Measurements from ENCODE around the gene ALKBH8.
"Not testable (repeated sequence)": the region's sequence is repeated elsewhere in the genome, so short reads cannot be mapped to it uniquely, and the experiment has no call there.

ALKBH8 gene

GRCh38 chr11:107581147-107581546 is 15.6 kb upstream of the ALKBH8 start:
- DNase-seq, result no peak
- in situ Hi-C loops (cut with HindIII; ENCODE audit: low pct_ligation_motif_present, low pct_unique_long_range_greater_than_20kb, low sequenced_read_pairs), result no loop called here

- in situ Hi-C loops (cut with HindIII; ENCODE audit: low pct_ligation_motif_present, low pct_unique_long_range_greater_than_20kb, low sequenced_read_pairs); DNase-seq: not testable (repeated sequence)
Observed at GRCh38 chr11:107579169-107579568, 13.6 kb upstream of the ALKBH8 start.

GRCh38 chr11:107577346-107577711 is 11.8 kb upstream of the ALKBH8 start:
- DNase-seq, result no peak
- in situ Hi-C loops (cut with HindIII; ENCODE audit: low pct_ligation_motif_present, low pct_unique_long_range_greater_than_20kb, low sequenced_read_pairs), result no loop called here

- peak; percentile 41 for DNase-seq
- in situ Hi-C loops (cut with HindIII; ENCODE audit: low pct_ligation_motif_present, low pct_unique_long_range_greater_than_20kb, low sequenced_read_pairs), result not testable (repeated sequence)
Observed at GRCh38 chr11:107576497-107577345, 11.2 kb upstream of the ALKBH8 start.

- in situ Hi-C loops (cut with HindIII; ENCODE audit: low pct_ligation_motif_present, low pct_unique_long_range_greater_than_20kb, low sequenced_read_pairs), result no loop called here
Observed at GRCh38 chr11:107573438-107573837, 7.9 kb upstream of the ALKBH8 start.

GRCh38 chr11:107570015-107570414 is 4.5 kb upstream of the ALKBH8 start:
- in situ Hi-C loops (cut with HindIII; ENCODE audit: low pct_ligation_motif_present, low pct_unique_long_range_greater_than_20kb, low sequenced_read_pairs), result no loop called here
- no peak for DNase-seq

More at GRCh38 chr11:107573438-107573837, 7.9 kb upstream of the ALKBH8 start:
- DNase-seq, result no peak

GRCh38 chr11:107567739-107568335 is 2.3 kb upstream of the ALKBH8 start:
- in situ Hi-C loops (cut with HindIII; ENCODE audit: low pct_ligation_motif_present, low pct_unique_long_range_greater_than_20kb, low sequenced_read_pairs), result no loop called here
- DNase-seq, result no peak

- in situ Hi-C loops (cut with HindIII; ENCODE audit: low pct_ligation_motif_present, low pct_unique_long_range_greater_than_20kb, low sequenced_read_pairs), result no loop called here
Observed at GRCh38 chr11:107566569-107566968, 1.0 kb upstream of the ALKBH8 start.

GRCh38 chr11:107565955-107566501 is 493 bp upstream of the ALKBH8 start:
- DNase-seq; in situ Hi-C loops (cut with HindIII; ENCODE audit: low pct_ligation_motif_present, low pct_unique_long_range_greater_than_20kb, low sequenced_read_pairs): not testable (repeated sequence)

More at GRCh38 chr11:107566569-107566968, 1.0 kb upstream of the ALKBH8 start:
- DNase-seq, result no peak

- no peak for DNase-seq
- in situ Hi-C loops (cut with HindIII; ENCODE audit: low pct_ligation_motif_present, low pct_unique_long_range_greater_than_20kb, low sequenced_read_pairs), result no loop called here
Observed at GRCh38 chr11:107564877-107565218, 687 bp downstream of the ALKBH8 start.

- peak; percentile 59 for DNase-seq
- in situ Hi-C loops (cut with HindIII; ENCODE audit: low pct_ligation_motif_present, low pct_unique_long_range_greater_than_20kb, low sequenced_read_pairs), result no loop called here
Observed at GRCh38 chr11:107563702-107564101, 1.8 kb downstream of the ALKBH8 start.

- in situ Hi-C loops (cut with HindIII; ENCODE audit: low pct_ligation_motif_present, low pct_unique_long_range_greater_than_20kb, low sequenced_read_pairs), result no loop called here
Observed at GRCh38 chr11:107562647-107563208, 2.8 kb downstream of the ALKBH8 start.

GRCh38 chr11:107561688-107562087 is 3.8 kb downstream of the ALKBH8 start:
- in situ Hi-C loops (cut with HindIII; ENCODE audit: low pct_ligation_motif_present, low pct_unique_long_range_greater_than_20kb, low sequenced_read_pairs), result no loop called here
- no peak for DNase-seq

More at GRCh38 chr11:107562647-107563208, 2.8 kb downstream of the ALKBH8 start:
- DNase-seq, result peak; percentile 91

GRCh38 chr11:107550304-107550703 is 15.2 kb downstream of the ALKBH8 start:
- DNase-seq, result no peak
- in situ Hi-C loops (cut with HindIII; ENCODE audit: low pct_ligation_motif_present, low pct_unique_long_range_greater_than_20kb, low sequenced_read_pairs), result no loop called here

GRCh38 chr11:107549954-107550285 is 15.6 kb downstream of the ALKBH8 start:
- in situ Hi-C loops (cut with HindIII; ENCODE audit: low pct_ligation_motif_present, low pct_unique_long_range_greater_than_20kb, low sequenced_read_pairs), result no loop called here
- DNase-seq, result no peak

GRCh38 chr11:107549253-107549953 is 16.1 kb downstream of the ALKBH8 start:
- DNase-seq, result peak; percentile 49
- in situ Hi-C loops (cut with HindIII; ENCODE audit: low pct_ligation_motif_present, low pct_unique_long_range_greater_than_20kb, low sequenced_read_pairs), result no loop called here

- in situ Hi-C loops (cut with HindIII; ENCODE audit: low pct_ligation_motif_present, low pct_unique_long_range_greater_than_20kb, low sequenced_read_pairs), result no loop called here
- no peak for DNase-seq
Observed at GRCh38 chr11:107547961-107548360, 17.6 kb downstream of the ALKBH8 start.

- no peak for DNase-seq
- in situ Hi-C loops (cut with HindIII; ENCODE audit: low pct_ligation_motif_present, low pct_unique_long_range_greater_than_20kb, low sequenced_read_pairs), result no loop called here
Observed at GRCh38 chr11:107545101-107545514, 20.4 kb downstream of the ALKBH8 start.

GRCh38 chr11:107538821-107539220 is 26.7 kb downstream of the ALKBH8 start:
- no peak for DNase-seq
- in situ Hi-C loops (cut with HindIII; ENCODE audit: low pct_ligation_motif_present, low pct_unique_long_range_greater_than_20kb, low sequenced_read_pairs), result no loop called here

All from ACHN (cell line).